ENCODE measurements around the gene CEBPZOS. TPM values are rescaled to one million over a fixed set of nuclear protein-coding genes. Genes with fewer than 3 reads are reported as not detected.

CEBPZOS gene
- total RNA-seq, 4 donors from 2014 or later, result 18.0 to 28.2 (median 21.8) TPM

- H3K27me3 ChIP-seq, result no peaks in the 10 kb centered on the region
- 94 to 95% methylated on average over 4 of the region's 4 CpGs for WGBS, 2 donors
- peaks cover 0 to 6% (median 0%) of the 10 kb centered on the region in 3 donors for H3K36me3 ChIP-seq
- TF ChIP-seq POLR2A (IDR thresholded peaks at IDR 0.05), result no peak
- no peak for TF ChIP-seq CTCF (IDR thresholded peaks at IDR 0.05)
- no peak for TF ChIP-seq EP300 (IDR thresholded peaks at IDR 0.05)
- no peak overlapping the region for H3K27ac ChIP-seq
- H3K4me3 ChIP-seq, result no peak overlapping the region
- DNase-seq (ENCODE audit: low spot score in 2 of 2), result no peak
- no peaks in the 10 kb centered on the region for H3K9me3 ChIP-seq
- H3K4me1 ChIP-seq, result peaks cover 3 to 32% (median 13%) of the 10 kb centered on the region in 4 donors
Measured at GRCh38 chr2:37154785-37155184, 41.5 kb upstream of the CEBPZOS start.

- Histone ChIP-seq H3K36me3 (peaks cover 0 to 6% (median 0%) of the 10 kb centered on the region in 3 donors), H3K4me3 (peak overlapping the region; percentile 86 to 99 (median 94)), H3K4me1 (peaks cover 3 to 22% (median 13%) of the 10 kb centered on the region in 4 donors), H3K27me3 (no peaks in the 10 kb centered on the region), H3K27ac (peak overlapping the region; percentile 88 to 97 (median 91)), H3K9me3 (no peaks in the 10 kb centered on the region)
- 0 to 3% methylated on average over 15 to 25 of the region's 27 CpGs for WGBS, 2 donors
- peak; percentile 21 to 52 for DNase-seq (ENCODE audit: low spot score in 2 of 2)
- no peak for TF ChIP-seq EP300 (IDR thresholded peaks at IDR 0.05)
- no peak for TF ChIP-seq CTCF (IDR thresholded peaks at IDR 0.05)
- TF ChIP-seq POLR2A (IDR thresholded peaks at IDR 0.05), result no peak
Measured at GRCh38 chr2:37156071-37156856, 40.0 kb upstream of the CEBPZOS start.

- WGBS, 2 donors, result 15 to 18% methylated on average over 31 to 35 of the region's 55 CpGs
- Histone ChIP-seq H3K9me3 (no peaks in the 10 kb centered on the region), H3K27ac (peak within 1 kb of the TSS; percentile 88 to 97 (median 91)), H3K4me3 (peak within 1 kb of the TSS; percentile 86 to 99 (median 94)), H3K27me3 (no peaks in the 10 kb centered on the region), H3K36me3 (peaks cover 0 to 6% (median 0%) of the 10 kb centered on the region in 3 donors), H3K4me1 (peaks cover 3 to 22% (median 13%) of the 10 kb centered on the region in 4 donors)
- DNase-seq (ENCODE audit: low spot score in 2 of 2), result peak; percentile 60 to 70
- TF ChIP-seq EP300 (IDR thresholded peaks at IDR 0.05), result peak in 1 of 2 donors; percentile 46
- TF ChIP-seq CTCF (IDR thresholded peaks at IDR 0.05), result no peak
- peak in 1 of 2 donors; percentile 34 for TF ChIP-seq POLR2A (IDR thresholded peaks at IDR 0.05)
Measured at GRCh38 chr2:37156857-37157714, 39.2 kb upstream of the CEBPZOS start, which contains the start of gene EIF2AK2. Gene EIF2AK2 (minus strand): TSS chr2:37156980. CDS start chr2:37147806, 9,174 bp downstream.

GRCh38 chr2:37164757-37165156, 31.5 kb upstream of the CEBPZOS start:
- Histone ChIP-seq H3K27ac (no peak overlapping the region), H3K9me3 (peaks cover 0 to 25% (median 4%) of the 10 kb centered on the region in 4 donors), H3K27me3 (no peaks in the 10 kb centered on the region), H3K4me1 (no peaks in the 10 kb centered on the region), H3K36me3 (no peaks in the 10 kb centered on the region), H3K4me3 (no peak overlapping the region)
- no peak for TF ChIP-seq POLR2A (IDR thresholded peaks at IDR 0.05)
- no peak for TF ChIP-seq EP300 (IDR thresholded peaks at IDR 0.05)
- TF ChIP-seq CTCF (IDR thresholded peaks at IDR 0.05), result no peak
- no peak for DNase-seq (ENCODE audit: low spot score in 2 of 2)
- WGBS, 2 donors, result 85 to 95% methylated on average over 1 of the region's 1 CpG
